Measurements from ENCODE around the gene EYS. TPM values are rescaled to one million over a fixed set of nuclear protein-coding genes. Genes with fewer than 3 reads are reported as not detected.

The EYS gene
- total RNA-seq, 2 experiments from 2014 or later, result not detected

DNA sequence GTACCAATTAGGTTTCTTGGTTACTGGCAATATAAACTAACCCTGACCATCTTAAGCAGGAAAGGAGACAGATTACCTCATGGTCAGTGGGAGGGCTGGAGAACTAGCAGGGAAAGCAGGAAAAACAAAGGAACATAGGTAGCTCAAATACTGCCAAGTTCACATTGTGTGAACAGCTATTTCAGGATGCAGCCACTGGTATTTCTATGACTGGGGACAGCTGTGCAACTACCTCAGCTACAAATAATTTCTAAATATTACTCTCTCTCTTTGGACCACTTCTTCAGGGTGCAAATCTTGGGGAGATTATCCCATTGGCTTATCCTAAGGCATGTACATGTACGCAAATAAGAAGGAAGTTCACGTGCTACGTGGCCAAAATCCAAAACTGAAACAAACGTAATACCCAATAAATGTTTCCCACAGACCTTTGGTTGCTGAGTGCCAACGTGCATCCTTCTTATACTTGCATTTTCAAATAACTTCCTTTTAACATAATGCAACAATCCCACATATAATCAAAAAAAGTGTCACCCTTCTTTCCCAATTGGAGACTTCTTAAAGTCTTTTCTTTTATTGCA lies 1890.5 kb downstream of the EYS start:
- Mint-ChIP-seq H3K27me3 (peaks cover 9% of the 10 kb centered on the region), H3K4me1 (ENCODE audit: low read depth) (no peaks in the 10 kb centered on the region), H3K27ac (no peak overlapping the region), H3K9me3 (no peaks in the 10 kb centered on the region), H3K36me3 (ENCODE audit: low read depth) (no peaks in the 10 kb centered on the region), H3K4me3 (no peak overlapping the region)
- POLR2A ChIA-PET, result no interaction called here
- H3K9me3 ChIP-seq (ENCODE audit: control insufficient read depth in 1 of 2, insufficient read depth in 1 of 2, low read length in 2 of 2), result no peaks in the 10 kb centered on the region
- CTCF ChIA-PET, result interaction anchor here (0.5 kb wide), 1 partner anchor 343 kb away, joined by 3 read pairs; no protein-coding TSS in a partner anchor
- no peak overlapping the region for H3K4me3 ChIP-seq (ENCODE audit: low read length)
- intact Hi-C loops (cut with DNase I, micrococcal nuclease), result no loop called here
- H3K27ac ChIP-seq (ENCODE audit: low read depth in 1 of 2, low read length in 2 of 2), result no peak overlapping the region
- H3K4me1 ChIP-seq (ENCODE audit: insufficient read depth, low read length), result no peaks in the 10 kb centered on the region
- TF ChIP-seq, protein P1, sequence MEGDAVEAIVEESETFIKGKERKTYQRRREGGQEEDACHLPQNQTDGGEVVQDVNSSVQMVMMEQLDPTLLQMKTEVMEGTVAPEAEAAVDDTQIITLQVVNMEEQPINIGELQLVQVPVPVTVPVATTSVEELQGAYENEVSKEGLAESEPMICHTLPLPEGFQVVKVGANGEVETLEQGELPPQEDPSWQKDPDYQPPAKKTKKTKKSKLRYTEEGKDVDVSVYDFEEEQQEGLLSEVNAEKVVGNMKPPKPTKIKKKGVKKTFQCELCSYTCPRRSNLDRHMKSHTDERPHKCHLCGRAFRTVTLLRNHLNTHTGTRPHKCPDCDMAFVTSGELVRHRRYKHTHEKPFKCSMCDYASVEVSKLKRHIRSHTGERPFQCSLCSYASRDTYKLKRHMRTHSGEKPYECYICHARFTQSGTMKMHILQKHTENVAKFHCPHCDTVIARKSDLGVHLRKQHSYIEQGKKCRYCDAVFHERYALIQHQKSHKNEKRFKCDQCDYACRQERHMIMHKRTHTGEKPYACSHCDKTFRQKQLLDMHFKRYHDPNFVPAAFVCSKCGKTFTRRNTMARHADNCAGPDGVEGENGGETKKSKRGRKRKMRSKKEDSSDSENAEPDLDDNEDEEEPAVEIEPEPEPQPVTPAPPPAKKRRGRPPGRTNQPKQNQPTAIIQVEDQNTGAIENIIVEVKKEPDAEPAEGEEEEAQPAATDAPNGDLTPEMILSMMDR (IDR thresholded peaks at IDR 0.05), result no peak
- ATAC-seq (ENCODE audit: poor library complexity), result no peak
- no peaks in the 10 kb centered on the region for H3K27me3 ChIP-seq (ENCODE audit: control insufficient read depth in 1 of 2, insufficient read depth in 2 of 2, low read length in 2 of 2)
- DNase-seq, result no peak
- H3K36me3 ChIP-seq (ENCODE audit: insufficient read depth, low read length), result no peaks in the 10 kb centered on the region

DNA sequence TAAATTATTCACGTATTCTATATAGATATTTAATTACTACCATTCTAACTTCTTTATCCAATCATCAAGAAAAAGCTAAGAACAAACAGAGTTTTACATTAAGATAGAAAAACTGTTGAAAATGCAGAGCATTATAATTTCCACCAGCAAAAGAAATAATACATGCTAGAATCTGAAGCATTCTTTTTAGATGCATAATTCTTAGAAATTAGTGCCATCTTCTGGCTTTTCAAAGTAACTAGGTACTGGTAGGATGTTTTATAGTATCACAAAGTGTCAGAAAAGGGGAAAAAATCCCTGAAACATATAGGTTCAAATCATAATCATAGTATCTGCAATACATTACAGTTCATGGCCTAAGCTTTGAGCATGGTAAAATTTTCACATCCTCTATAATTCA lies 1892.6 kb downstream of the EYS start:
- H3K4me1 Mint-ChIP-seq (ENCODE audit: low read depth), result no peaks in the 10 kb centered on the region
- H3K9me3 ChIP-seq (ENCODE audit: control insufficient read depth in 1 of 2, insufficient read depth in 1 of 2, low read length in 2 of 2), result no peaks in the 10 kb centered on the region
- no peaks in the 10 kb centered on the region for H3K9me3 Mint-ChIP-seq
- no peak overlapping the region for H3K4me3 ChIP-seq (ENCODE audit: low read length)
- DNase-seq, result no peak
- CTCF ChIA-PET, result interaction anchor here (2.0 kb wide), 1 partner anchor 12 kb away, joined by 4 read pairs; no protein-coding TSS in a partner anchor
- TF ChIP-seq, protein P1 (IDR thresholded peaks at IDR 0.05), result no peak
- H3K36me3 ChIP-seq (ENCODE audit: insufficient read depth, low read length), result no peaks in the 10 kb centered on the region
- no peak overlapping the region for H3K27ac ChIP-seq (ENCODE audit: low read depth in 1 of 2, low read length in 2 of 2)
- H3K27me3 Mint-ChIP-seq, result peaks cover 18% of the 10 kb centered on the region
- ATAC-seq (ENCODE audit: poor library complexity), result no peak
- H3K27ac Mint-ChIP-seq, result no peak overlapping the region
- intact Hi-C loops (cut with DNase I, micrococcal nuclease), result no loop called here
- H3K4me1 ChIP-seq (ENCODE audit: insufficient read depth, low read length), result no peaks in the 10 kb centered on the region
- POLR2A ChIA-PET, result no interaction called here
- no peaks in the 10 kb centered on the region for H3K36me3 Mint-ChIP-seq (ENCODE audit: low read depth)
- H3K4me3 Mint-ChIP-seq, result no peak overlapping the region
- no peaks in the 10 kb centered on the region for H3K27me3 ChIP-seq (ENCODE audit: control insufficient read depth in 1 of 2, insufficient read depth in 2 of 2, low read length in 2 of 2)

DNA sequence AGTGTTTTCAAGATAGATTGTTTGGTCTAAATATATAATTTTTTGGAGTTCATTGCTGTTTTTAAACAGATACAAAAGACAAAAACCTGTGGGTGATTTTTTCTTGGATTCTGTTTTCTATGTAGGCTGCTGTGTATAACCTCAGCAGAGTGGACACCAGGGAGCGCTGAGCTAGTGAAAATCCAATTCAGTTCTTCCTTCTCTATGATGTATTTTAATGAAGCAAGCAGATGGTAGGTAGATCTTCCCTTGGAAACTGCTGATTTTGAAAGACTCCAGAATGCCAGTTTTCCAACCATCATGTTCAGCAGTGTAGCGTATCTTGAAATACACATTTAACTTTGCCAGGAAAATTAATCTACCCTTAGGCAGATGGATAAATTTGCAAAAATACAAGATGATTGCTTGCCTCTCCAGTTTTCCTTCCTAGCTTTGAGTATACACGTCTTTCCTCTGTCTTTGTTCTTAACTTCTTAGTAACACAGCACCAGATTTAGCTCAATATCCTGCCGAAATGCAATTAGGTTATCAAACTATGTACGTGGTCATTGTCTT lies 1893.4 kb downstream of the EYS start:
- H3K27ac ChIP-seq (ENCODE audit: low read depth in 1 of 2, low read length in 2 of 2), result no peak overlapping the region
- DNase-seq (no peak), ATAC-seq (ENCODE audit: poor library complexity) (no peak)
- H3K4me3 ChIP-seq (ENCODE audit: low read length), result no peak overlapping the region
- no peaks in the 10 kb centered on the region for H3K4me1 ChIP-seq (ENCODE audit: insufficient read depth, low read length)
- H3K36me3 ChIP-seq (ENCODE audit: insufficient read depth, low read length), result no peaks in the 10 kb centered on the region
- Mint-ChIP-seq H3K4me1 (ENCODE audit: low read depth) (no peaks in the 10 kb centered on the region), H3K4me3 (no peak overlapping the region), H3K27ac (no peak overlapping the region), H3K9me3 (no peaks in the 10 kb centered on the region), H3K27me3 (peaks cover 18% of the 10 kb centered on the region), H3K36me3 (ENCODE audit: low read depth) (no peaks in the 10 kb centered on the region)
- H3K9me3 ChIP-seq (ENCODE audit: control insufficient read depth in 1 of 2, insufficient read depth in 1 of 2, low read length in 2 of 2), result no peaks in the 10 kb centered on the region
- CTCF ChIA-PET, result interaction anchor here (2.0 kb wide), 1 partner anchor 11 kb away, joined by 4 read pairs; no protein-coding TSS in a partner anchor
- H3K27me3 ChIP-seq (ENCODE audit: control insufficient read depth in 1 of 2, insufficient read depth in 2 of 2, low read length in 2 of 2), result no peaks in the 10 kb centered on the region
- POLR2A ChIA-PET, result no interaction called here
- TF ChIP-seq, protein P1 (IDR thresholded peaks at IDR 0.05), result no peak
- intact Hi-C loops (cut with DNase I, micrococcal nuclease), result no loop called here
